Activated T-helper 1 cell treated with Interleukin-2 at 50 U/mL for 16 hours (primary cell): ENCODE measurements around the gene NT5C3A.
"Not testable (repeated sequence)": the region's sequence is repeated elsewhere in the genome, so short reads cannot be mapped to it uniquely, and the experiment has no call there.

Experiments
- DNase-seq: peaks from one replicate; pipeline ENCODE4 v3.0.0-alpha.2; 2020; ENCODE audit warnings: low read depth

Gene NT5C3A

DNA sequence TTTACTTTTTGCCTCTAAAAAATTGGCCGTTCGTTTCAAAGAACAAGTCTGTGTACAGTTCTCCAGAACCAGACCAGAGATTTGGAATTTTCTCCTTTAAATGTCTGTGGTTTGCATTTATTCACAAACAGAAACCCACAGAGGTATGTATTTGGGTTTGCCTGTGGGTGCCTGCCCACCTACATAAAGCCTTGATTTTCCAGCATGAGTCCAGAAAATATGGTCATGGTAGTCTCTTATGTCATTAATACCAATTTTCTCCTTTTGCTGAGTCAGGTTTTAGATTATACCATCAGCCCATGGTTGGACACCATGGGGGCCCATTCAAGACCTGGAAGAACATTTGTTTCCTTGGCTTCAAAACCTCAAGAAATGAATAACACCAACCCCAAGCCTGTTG lies 82.7 kb downstream of the NT5C3A start:
- DNase-seq, result not testable (repeated sequence)

- DNase-seq, result not testable (repeated sequence)
Observed at GRCh38 chr7:32979246-32979645, 83.3 kb downstream of the NT5C3A start.

DNA sequence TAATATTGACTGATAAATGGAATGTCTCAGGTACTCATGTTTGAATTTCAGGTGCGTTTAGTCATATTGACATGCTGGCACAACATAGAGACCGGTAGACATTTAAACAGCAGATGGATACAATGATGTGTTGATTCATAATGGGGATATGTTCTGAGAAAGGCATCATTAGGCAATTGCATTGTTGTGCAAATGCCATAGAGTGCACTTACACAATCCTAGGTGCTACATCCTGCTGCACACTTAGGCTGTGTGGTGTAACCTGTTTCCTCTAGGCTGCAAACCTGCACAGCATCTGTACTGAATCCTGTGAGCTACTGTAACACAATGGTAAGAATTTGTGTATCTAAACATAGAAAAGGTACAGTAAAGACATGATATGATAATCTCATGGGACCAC lies 85.4 kb downstream of the NT5C3A start:
- not testable (repeated sequence) for DNase-seq

DNA sequence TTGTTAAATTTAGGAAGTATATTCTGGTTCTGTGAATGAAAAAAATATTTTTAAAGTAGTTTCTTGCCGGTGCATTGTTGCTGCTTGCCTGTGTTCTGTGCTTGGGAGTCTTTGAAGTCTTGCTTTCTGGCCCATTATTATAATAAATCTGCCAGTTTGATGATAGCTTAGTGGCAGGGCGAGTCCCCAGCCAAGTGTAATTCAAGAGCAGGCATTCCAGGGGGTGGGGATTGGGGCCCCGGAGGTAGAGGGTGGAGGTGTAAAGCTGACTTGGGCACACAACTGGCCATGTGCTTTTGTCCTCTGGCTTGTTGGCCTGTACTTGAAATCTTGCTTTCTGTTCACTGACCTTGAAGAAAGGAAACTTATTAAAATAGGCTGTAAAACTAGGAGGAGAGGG lies 90.6 kb downstream of the NT5C3A start:
- DNase-seq, result not testable (repeated sequence)

DNA sequence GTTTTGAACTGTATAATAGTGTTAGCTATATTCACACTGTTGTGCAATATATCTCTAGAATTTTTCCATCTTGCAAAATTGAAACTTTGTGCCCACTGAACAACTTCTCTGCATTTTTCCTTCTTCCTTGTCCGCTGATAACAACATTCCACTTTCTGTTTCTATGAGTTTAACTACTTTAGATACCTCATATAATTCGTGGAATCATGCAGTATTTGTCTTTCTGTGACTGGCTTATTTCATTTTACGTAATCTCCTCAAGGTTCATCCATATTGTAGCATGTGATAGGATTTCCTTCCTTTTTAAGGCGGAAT lies 95.4 kb downstream of the NT5C3A start:
- not testable (repeated sequence) for DNase-seq

GRCh38 chr7:32966489-32967267 lies 95.9 kb downstream of the NT5C3A start:
- not testable (repeated sequence) for DNase-seq

- DNase-seq, result not testable (repeated sequence)
Observed at GRCh38 chr7:32964461-32965159, 98.0 kb downstream of the NT5C3A start.
